ENCODE data around the gene GDI1. TPM values are rescaled to one million over a fixed set of nuclear protein-coding genes. Genes with fewer than 3 reads are reported as not detected.

GDI1 gene
- polyA plus RNA-seq, 1 of the 3 experiments (the other 2 are of a cell fraction): 408 TPM

DNA sequence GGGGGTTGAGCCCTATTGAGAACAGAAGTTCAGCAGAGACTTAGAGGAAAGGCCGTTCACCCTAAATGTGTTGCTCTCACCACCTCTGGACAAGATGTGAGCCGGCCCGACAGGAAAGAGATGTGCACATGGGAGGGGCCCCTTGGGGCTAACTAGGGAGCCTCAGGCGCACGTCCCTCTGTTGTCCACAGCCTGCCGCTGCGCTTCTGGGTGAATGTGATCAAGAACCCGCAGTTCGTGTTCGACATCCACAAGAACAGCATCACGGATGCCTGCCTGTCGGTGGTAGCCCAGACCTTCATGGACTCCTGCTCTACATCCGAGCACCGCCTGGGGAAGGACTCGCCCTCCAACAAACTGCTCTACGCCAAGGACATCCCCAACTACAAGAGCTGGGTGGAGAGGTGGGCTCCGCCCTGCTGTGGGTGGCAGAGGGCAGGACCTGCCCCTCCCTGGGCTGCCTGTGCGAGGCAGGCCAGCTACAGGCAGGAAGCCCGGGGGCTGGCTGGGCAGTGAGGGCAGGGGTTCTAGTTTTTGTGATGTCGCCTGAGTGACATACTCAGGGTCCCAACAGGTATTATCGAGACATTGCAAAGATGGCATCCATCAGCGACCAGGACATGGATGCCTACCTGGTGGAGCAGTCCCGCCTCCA lies 34.1 kb downstream of the GDI1 start:
- Histone ChIP-seq H4K20me1 (ENCODE audit: insufficient read depth) (0 out of 2 replicates have a peak, but pooled peaks cover 8% of the 10 kb centered on the region), H2AFZ (ENCODE audit: low read depth) (no peak overlapping the region), H3K4me1 (ENCODE audit: control insufficient read depth in 1 of 2, insufficient read depth in 2 of 2, low read depth in 1 of 2, low read length in 1 of 2) (no peaks in the 10 kb centered on the region), H3K4me2 (no peak overlapping the region), H3K9ac (no peak overlapping the region), H3K27me3 (ENCODE audit: insufficient read depth) (peaks cover 13% of the 10 kb centered on the region), H3K36me3 (replicated peaks in 1 of 2; ENCODE audit: control insufficient read depth in 1 of 2, insufficient read depth in 2 of 2, low read length in 1 of 2) (peaks cover 0 to 18% of the 10 kb centered on the region in 2 experiments), H3K27ac (ENCODE audit: low read depth in 2 of 2, low read length in 1 of 2) (no peak overlapping the region), H3K9me3 (no peaks in the 10 kb centered on the region), H3K9me2 (no peaks in the 10 kb centered on the region), H3F3A (replicated peaks; ENCODE audit: insufficient read depth) (peaks cover under 1% of the 10 kb centered on the region), H3K79me2 (ENCODE audit: insufficient read depth) (no peaks in the 10 kb centered on the region), H3K4me3 (ENCODE audit: low read depth in 2 of 2, low read length in 1 of 2) (no peak overlapping the region)
- POLR2A ChIA-PET: no interaction called here
- DNase-seq: no peak
- 46% methylated on average over 21 of the region's 23 CpGs for WGBS (ENCODE audit: low lambda C conversion rate)
- CTCF ChIA-PET: no interaction called here
- no peak for TF ChIP-seq FOSL2 (IDR thresholded peaks at IDR 0.05; ENCODE audit: borderline replicate concordance, low read depth)
- TF ChIP-seq REST (IDR thresholded peaks at IDR 0.05; ENCODE audit: low read depth, low read length): no peak
- TF ChIP-seq NFIC (IDR thresholded peaks at IDR 0.05; ENCODE audit: borderline replicate concordance): no peak
- TF ChIP-seq MEF2A (IDR thresholded peaks at IDR 0.05; ENCODE audit: borderline replicate concordance, low read depth): no peak
- TF ChIP-seq TAF1 (IDR thresholded peaks at IDR 0.05; ENCODE audit: borderline replicate concordance, low read depth, low read length): no peak
- TF ChIP-seq GABPA (IDR thresholded peaks at IDR 0.05; ENCODE audit: low read depth): no peak
- TF ChIP-seq ELF1 (IDR thresholded peaks at IDR 0.05): no peak
- TF ChIP-seq RAD21 (IDR thresholded peaks at IDR 0.05; ENCODE audit: low read length): no peak
- TF ChIP-seq POLR2AphosphoS5 (IDR thresholded peaks at IDR 0.05; ENCODE audit: low read depth, low read length): no peak
- no peak for TF ChIP-seq TCF12 (IDR thresholded peaks at IDR 0.05)
- TF ChIP-seq RFX5 (IDR thresholded peaks at IDR 0.05; ENCODE audit: low read length): no peak
- TF ChIP-seq NRF1 (IDR thresholded peaks at IDR 0.05; ENCODE audit: low read depth, low read length): no peak
- TF ChIP-seq RXRA (IDR thresholded peaks at IDR 0.05; ENCODE audit: borderline replicate concordance, low read depth): no peak
- no peak for TF ChIP-seq SMC3 (IDR thresholded peaks at IDR 0.05; ENCODE audit: low read depth, low read length)
- TF ChIP-seq, protein P1, sequence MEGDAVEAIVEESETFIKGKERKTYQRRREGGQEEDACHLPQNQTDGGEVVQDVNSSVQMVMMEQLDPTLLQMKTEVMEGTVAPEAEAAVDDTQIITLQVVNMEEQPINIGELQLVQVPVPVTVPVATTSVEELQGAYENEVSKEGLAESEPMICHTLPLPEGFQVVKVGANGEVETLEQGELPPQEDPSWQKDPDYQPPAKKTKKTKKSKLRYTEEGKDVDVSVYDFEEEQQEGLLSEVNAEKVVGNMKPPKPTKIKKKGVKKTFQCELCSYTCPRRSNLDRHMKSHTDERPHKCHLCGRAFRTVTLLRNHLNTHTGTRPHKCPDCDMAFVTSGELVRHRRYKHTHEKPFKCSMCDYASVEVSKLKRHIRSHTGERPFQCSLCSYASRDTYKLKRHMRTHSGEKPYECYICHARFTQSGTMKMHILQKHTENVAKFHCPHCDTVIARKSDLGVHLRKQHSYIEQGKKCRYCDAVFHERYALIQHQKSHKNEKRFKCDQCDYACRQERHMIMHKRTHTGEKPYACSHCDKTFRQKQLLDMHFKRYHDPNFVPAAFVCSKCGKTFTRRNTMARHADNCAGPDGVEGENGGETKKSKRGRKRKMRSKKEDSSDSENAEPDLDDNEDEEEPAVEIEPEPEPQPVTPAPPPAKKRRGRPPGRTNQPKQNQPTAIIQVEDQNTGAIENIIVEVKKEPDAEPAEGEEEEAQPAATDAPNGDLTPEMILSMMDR (IDR thresholded peaks at IDR 0.05): no peak
- TF ChIP-seq FOXJ3 (CRISPR knock-in tag; IDR thresholded peaks at IDR 0.05): no peak
- TF ChIP-seq JUND (IDR thresholded peaks at IDR 0.05): no peak
